Neural crest cell (in vitro differentiated cells): Measurements from ENCODE around the gene CASQ2. TPM values are rescaled to one million over a fixed set of nuclear protein-coding genes. Genes with fewer than 3 reads are reported as not detected.

Source experiments
- DNase-seq: peaks from one replicate; pipeline ENCODE4 v3.0.0; 2021; ENCODE audit warnings: low read depth, mixed read lengths, low spot score
- H3K27ac Mint-ChIP-seq: one replicate; pipeline ENCODE4 v1.8.0; 2021; ENCODE audit warnings: mild to moderate bottlenecking, mixed read lengths; ENCODE audit not compliant: unreplicated experiment
- H3K27me3 Mint-ChIP-seq: 2 replicates; pipeline ENCODE4 v1.8.0; 2021; ENCODE audit warnings: low read depth, mild to moderate bottlenecking, mixed read lengths
- H3K36me3 Mint-ChIP-seq: 2 replicates; pipeline ENCODE4 v1.8.0; 2021; ENCODE audit warnings: low read depth, mild to moderate bottlenecking, mixed read lengths
- H3K4me1 Mint-ChIP-seq: 2 replicates; pipeline ENCODE4 v1.8.0; 2021; ENCODE audit warnings: mixed read lengths
- H3K4me3 Mint-ChIP-seq: one replicate; pipeline ENCODE4 v1.8.0; 2021; ENCODE audit warnings: mild to moderate bottlenecking, mixed read lengths
- H3K9me3 Mint-ChIP-seq: 2 replicates; pipeline ENCODE4 v1.8.0; 2021; ENCODE audit warnings: mixed read lengths
- total RNA-seq: library from RNA; stranded (reverse); gene quantifications from 2 replicates; pipeline ENCODE4 v1.2.1, GENCODE V29; 2021
- TF ChIP-seq, protein P1 (sequence below): fragments of 200-600 bp; sonication (generic); conservative IDR thresholded peaks from 2 replicates; pipeline ENCODE4 v1.5.0; 2021; ENCODE audit warnings: antibody characterized with exemption, mild to moderate bottlenecking

The CASQ2 gene
- total RNA-seq, 1 donor from 2014 or later: 0.12 TPM

DNA sequence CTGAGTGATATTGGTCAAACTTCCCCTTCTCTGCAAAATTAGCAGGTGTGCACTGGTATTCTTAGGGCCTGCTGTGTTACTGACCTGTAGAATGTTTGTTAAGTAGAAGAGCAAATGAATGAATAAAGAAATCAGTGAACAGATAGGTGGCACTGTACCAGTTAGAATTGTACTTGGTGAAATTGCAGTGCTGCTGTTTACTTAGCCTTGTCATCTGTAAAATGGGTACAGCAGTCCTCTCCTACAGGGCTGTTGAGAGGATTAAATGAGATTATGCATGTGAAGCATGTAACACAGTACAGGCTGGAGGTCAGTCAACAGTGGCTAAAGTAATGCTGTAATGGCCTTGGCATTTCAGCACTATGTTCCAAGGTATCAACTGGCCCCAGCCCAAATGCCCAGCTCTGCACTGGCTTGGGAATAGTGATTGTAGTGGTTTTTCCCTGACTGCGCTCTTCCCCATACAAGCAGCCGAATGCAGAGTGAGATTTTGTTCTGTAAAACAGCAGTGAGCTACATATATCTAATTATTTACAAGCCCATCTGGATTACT is 116.2 kb downstream of the CASQ2 start:
- Mint-ChIP-seq H3K36me3 (peaks cover 5% of the 10 kb centered on the region), H3K4me1 (peaks cover 41% of the 10 kb centered on the region), H3K27ac (no peak overlapping the region), H3K9me3 (no peaks in the 10 kb centered on the region), H3K27me3 (no peaks in the 10 kb centered on the region), H3K4me3 (no peak overlapping the region)
- no peak for DNase-seq
- TF ChIP-seq, protein P1, sequence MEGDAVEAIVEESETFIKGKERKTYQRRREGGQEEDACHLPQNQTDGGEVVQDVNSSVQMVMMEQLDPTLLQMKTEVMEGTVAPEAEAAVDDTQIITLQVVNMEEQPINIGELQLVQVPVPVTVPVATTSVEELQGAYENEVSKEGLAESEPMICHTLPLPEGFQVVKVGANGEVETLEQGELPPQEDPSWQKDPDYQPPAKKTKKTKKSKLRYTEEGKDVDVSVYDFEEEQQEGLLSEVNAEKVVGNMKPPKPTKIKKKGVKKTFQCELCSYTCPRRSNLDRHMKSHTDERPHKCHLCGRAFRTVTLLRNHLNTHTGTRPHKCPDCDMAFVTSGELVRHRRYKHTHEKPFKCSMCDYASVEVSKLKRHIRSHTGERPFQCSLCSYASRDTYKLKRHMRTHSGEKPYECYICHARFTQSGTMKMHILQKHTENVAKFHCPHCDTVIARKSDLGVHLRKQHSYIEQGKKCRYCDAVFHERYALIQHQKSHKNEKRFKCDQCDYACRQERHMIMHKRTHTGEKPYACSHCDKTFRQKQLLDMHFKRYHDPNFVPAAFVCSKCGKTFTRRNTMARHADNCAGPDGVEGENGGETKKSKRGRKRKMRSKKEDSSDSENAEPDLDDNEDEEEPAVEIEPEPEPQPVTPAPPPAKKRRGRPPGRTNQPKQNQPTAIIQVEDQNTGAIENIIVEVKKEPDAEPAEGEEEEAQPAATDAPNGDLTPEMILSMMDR: no peak

DNA sequence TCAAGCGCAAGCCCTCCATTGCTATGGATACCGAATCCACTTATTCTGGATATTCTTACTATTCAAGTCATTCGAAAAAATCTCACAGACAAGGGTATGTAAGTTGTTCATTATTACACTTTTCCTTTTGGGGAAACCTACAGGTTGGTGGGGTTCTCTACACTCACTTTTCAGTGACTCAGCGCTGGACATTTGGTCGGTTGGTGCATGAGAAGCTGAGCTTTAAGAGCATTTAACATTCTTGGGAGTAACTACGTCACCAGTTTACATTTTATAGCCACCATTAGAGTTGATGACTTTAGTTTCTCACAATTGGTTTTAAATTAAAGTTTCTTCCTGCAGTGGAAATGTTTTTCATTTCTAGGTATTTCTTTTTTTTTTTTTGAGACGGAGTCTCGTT is 117.1 kb downstream of the CASQ2 start:
- Mint-ChIP-seq H3K4me1 (peaks cover 36% of the 10 kb centered on the region), H3K27me3 (no peaks in the 10 kb centered on the region), H3K36me3 (peaks cover 5% of the 10 kb centered on the region), H3K27ac (no peak overlapping the region), H3K9me3 (no peaks in the 10 kb centered on the region), H3K4me3 (no peak overlapping the region)
- TF ChIP-seq, protein P1: no peak
- no peak for DNase-seq

DNA sequence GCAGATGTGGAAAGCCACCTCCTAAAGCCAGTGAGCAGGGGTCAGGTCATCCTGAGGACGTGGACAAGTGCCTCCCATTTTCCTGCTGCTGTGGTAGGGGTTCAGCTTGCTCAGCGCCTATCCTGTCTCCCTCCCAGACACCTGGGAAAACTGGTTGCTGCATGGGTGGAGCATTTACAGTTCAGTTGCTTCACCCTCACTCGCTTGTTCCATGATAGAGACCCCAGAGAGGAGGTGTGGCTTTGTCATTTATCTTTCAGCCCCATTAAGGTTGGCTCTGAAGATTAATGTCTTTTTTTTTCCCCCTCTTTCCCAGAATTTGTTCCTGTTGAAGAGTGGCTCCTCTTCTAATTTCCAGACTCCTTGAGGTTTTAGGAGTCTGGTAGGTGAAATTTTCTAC is 117.6 kb downstream of the CASQ2 start:
- DNase-seq: no peak
- Mint-ChIP-seq H3K4me1 (peaks cover 36% of the 10 kb centered on the region), H3K4me3 (no peak overlapping the region)

More for the DNA sequence above, 117.6 kb downstream of the CASQ2 start:
- Mint-ChIP-seq H3K27me3 (no peaks in the 10 kb centered on the region), H3K9me3 (no peaks in the 10 kb centered on the region), H3K36me3 (peaks cover 5% of the 10 kb centered on the region), H3K27ac (no peak overlapping the region)
- TF ChIP-seq, protein P1: no peak

Other genes with a start within 250 kb of the CASQ2 start
- gene VANGL1, start 126.7 kb downstream of the CASQ2 start, total RNA-seq: 5.4 and 6.6 TPM in 2 replicates
- 8.4 and 8.7 TPM in 2 replicates for gene NHLH2, start 72.4 kb upstream of the CASQ2 start, total RNA-seq
- 1.8 and 2.3 TPM in 2 replicates for gene SLC22A15, start 207.8 kb upstream of the CASQ2 start, total RNA-seq